Stomach smooth muscle (tissue), 2 donors: ENCODE measurements around the gene KCNS1.

Experiments
- H3K27ac ChIP-seq: one replicate; pipeline ENCODE4 v1.7.0; 2013; ENCODE audit warnings: mild to moderate bottlenecking, low read length, inconsistent platforms
- H3K27me3 ChIP-seq, 2 donors: one replicate each; pipeline ENCODE4 v1.7.0; 2013; ENCODE audit warnings: low read length in 2 of 2; ENCODE audit not compliant: insufficient read depth in 2 of 2, control insufficient read depth in 1 of 2
- H3K36me3 ChIP-seq, 2 donors: one replicate each; pipeline ENCODE4 v1.7.0; 2013; ENCODE audit warnings: low read length in 2 of 2; ENCODE audit not compliant: control insufficient read depth in 2 of 2, insufficient read depth in 2 of 2
- H3K4me1 ChIP-seq: one replicate; pipeline ENCODE4 v1.7.0; 2013; ENCODE audit warnings: low read length; ENCODE audit not compliant: control insufficient read depth, insufficient read depth
- H3K4me3 ChIP-seq, 2 donors: one replicate each; pipeline ENCODE4 v1.7.0; 2013; ENCODE audit warnings: low read length in 2 of 2
- H3K9ac ChIP-seq, 2 donors: one replicate each; pipeline ENCODE4 v1.7.0; 2013; ENCODE audit warnings: low read length in 2 of 2, mild to moderate bottlenecking in 1 of 2
- H3K9me3 ChIP-seq, 2 donors: one replicate each; pipeline ENCODE4 v1.7.0; 2013; ENCODE audit warnings: low read length in 2 of 2; ENCODE audit not compliant: control insufficient read depth in 2 of 2
- donor health status: healthy.
- donor health status: Pancreatic carcinoma.

Gene KCNS1

DNA sequence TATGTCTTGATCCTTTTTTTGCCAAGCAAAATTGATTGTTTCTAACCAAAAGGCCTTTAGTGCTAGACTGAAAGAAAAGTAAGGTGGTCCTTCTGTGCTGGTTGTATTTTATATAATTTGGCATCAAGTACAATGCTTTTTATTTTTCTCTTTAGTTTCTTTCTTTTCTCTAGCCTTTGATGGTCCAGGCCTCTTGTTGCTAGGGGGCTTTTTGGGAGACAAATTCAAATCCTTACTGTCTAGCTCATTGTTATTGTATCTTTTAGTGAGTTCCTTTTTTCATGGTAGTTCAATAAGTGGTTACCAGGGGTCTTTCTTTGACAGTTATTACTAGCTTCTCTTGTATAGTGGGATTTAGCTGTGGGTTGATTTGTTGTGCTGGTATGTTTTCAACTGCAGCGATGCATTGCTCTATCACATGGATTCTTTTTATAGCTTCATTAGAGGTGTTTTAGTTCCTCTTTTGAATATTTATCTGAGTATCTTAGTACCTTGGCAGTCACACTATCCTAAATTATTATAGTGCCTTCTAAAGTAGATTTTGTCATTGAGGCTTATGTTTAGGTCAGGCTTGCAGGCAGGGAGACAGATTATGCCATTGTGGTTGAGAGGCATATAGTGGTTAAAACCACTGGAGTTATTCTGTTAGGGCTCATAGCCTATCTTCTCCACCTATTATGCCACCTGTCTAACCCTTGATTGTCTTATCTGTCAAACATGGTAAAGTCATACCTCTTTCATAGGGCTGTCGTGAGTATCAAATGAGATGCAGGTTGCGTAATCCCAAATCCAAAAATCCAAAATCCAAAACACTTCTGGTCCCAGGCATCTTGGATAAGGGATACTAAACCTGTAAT lies 49.5 kb downstream of the KCNS1 start:
- Histone ChIP-seq H3K36me3 (peaks cover 5 to 7% of the 10 kb centered on the region in 2 donors), H3K9ac (no peak overlapping the region), H3K4me1 (no peaks in the 10 kb centered on the region), H3K9me3 (no peaks in the 10 kb centered on the region), H3K27ac (no peak overlapping the region), H3K27me3 (no peaks in the 10 kb centered on the region), H3K4me3 (no peak overlapping the region)

- Histone ChIP-seq H3K4me3 (no peak overlapping the region), H3K27ac (no peak overlapping the region), H3K4me1 (no peaks in the 10 kb centered on the region), H3K36me3 (peaks cover 5 to 7% of the 10 kb centered on the region in 2 donors), H3K9ac (no peak overlapping the region), H3K27me3 (no peaks in the 10 kb centered on the region), H3K9me3 (no peaks in the 10 kb centered on the region)
Observed at GRCh38 chr20:45049904-45050471, 50.9 kb downstream of the KCNS1 start.

GRCh38 chr20:45049438-45049837 lies 51.5 kb downstream of the KCNS1 start:
- Histone ChIP-seq H3K36me3 (peaks cover 5% of the 10 kb centered on the region in 2 donors), H3K27me3 (no peaks in the 10 kb centered on the region), H3K9me3 (no peaks in the 10 kb centered on the region), H3K4me3 (no peak overlapping the region), H3K4me1 (no peaks in the 10 kb centered on the region), H3K9ac (no peak overlapping the region), H3K27ac (no peak overlapping the region)

- no peaks in the 10 kb centered on the region for H3K9me3 ChIP-seq
Observed at GRCh38 chr20:45047581-45048119, 53.3 kb downstream of the KCNS1 start.

GRCh38 chr20:45044601-45045000 lies 56.3 kb downstream of the KCNS1 start:
- H3K4me3 ChIP-seq: no peak overlapping the region
- no peaks in the 10 kb centered on the region for H3K27me3 ChIP-seq
- H3K9me3 ChIP-seq: no peaks in the 10 kb centered on the region
- no peak overlapping the region for H3K9ac ChIP-seq
- H3K36me3 ChIP-seq: no peaks in the 10 kb centered on the region
- H3K27ac ChIP-seq: no peak overlapping the region
- no peaks in the 10 kb centered on the region for H3K4me1 ChIP-seq

More at GRCh38 chr20:45047581-45048119, 53.3 kb downstream of the KCNS1 start:
- no peak overlapping the region for H3K9ac ChIP-seq
- H3K4me1 ChIP-seq: no peaks in the 10 kb centered on the region
- H3K27ac ChIP-seq: no peak overlapping the region
- H3K36me3 ChIP-seq: no peaks in the 10 kb centered on the region
- no peak overlapping the region for H3K4me3 ChIP-seq
- H3K27me3 ChIP-seq: no peaks in the 10 kb centered on the region

DNA sequence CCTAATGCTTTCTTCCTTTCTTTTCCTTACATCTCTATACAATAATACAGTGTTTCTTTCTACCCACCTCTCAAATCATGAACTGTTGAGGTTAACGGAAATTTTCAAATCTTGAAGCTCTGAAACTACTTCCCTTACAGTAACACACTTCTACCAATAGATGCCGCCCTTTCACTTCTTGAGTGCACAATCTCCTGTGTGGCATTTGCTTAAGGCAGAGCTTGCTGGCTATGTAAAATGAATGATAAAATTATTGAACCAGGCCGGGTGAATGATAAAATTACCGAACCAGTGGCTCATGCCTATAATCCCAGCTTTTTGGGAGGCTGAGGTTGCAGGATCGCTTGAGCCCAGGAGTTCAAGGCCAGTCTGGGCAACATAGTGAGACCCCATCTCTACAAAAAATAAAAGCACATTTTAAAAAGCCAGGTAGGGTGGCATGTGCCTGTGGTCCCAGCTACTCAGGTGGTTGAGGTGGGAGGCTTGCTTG lies 56.8 kb downstream of the KCNS1 start:
- Histone ChIP-seq H3K4me1 (no peaks in the 10 kb centered on the region), H3K27me3 (no peaks in the 10 kb centered on the region), H3K36me3 (no peaks in the 10 kb centered on the region), H3K9ac (no peak overlapping the region), H3K9me3 (no peaks in the 10 kb centered on the region), H3K4me3 (no peak overlapping the region), H3K27ac (no peak overlapping the region)

GRCh38 chr20:45042978-45043377 lies 57.9 kb downstream of the KCNS1 start:
- Histone ChIP-seq H3K27ac (no peak overlapping the region), H3K36me3 (no peaks in the 10 kb centered on the region), H3K27me3 (no peaks in the 10 kb centered on the region), H3K9me3 (no peaks in the 10 kb centered on the region), H3K9ac (no peak overlapping the region), H3K4me1 (no peaks in the 10 kb centered on the region), H3K4me3 (no peak overlapping the region)
